HEK293 (cell line): ENCODE measurements around the gene FGB.

Experiments used
- CTCF ChIA-PET: fragments of 350-600 bp; formaldehyde crosslinking; extraction: SDS; loops from one replicate; lab custom pipeline; 2021; ENCODE audit warnings: antibody characterized with exemption; lab: Yijun Ruan, JAX
- POLR2A ChIA-PET: fragments of 300-600 bp; formaldehyde crosslinking; extraction: SDS; loops from one replicate; lab custom pipeline; 2020; ENCODE audit warnings: antibody characterized with exemption, inconsistent platforms; lab: Yijun Ruan, JAX
- H3K27ac ChIP-seq: fragments of 200-500 bp; sonication (Bioruptor generic); 2 replicates; pipeline ENCODE4 v1.5.1; 2014; ENCODE audit warnings: low read depth, low read length, control low read depth, inconsistent platforms; ENCODE audit errors: extremely low read depth
- H3K36me3 ChIP-seq, 2 experiments: fragments of 200-500 bp in 1 of 2; sonication (Bioruptor generic) in 1 of 2; 1 replicate in 1 of 2; 2 replicates in 1 of 2; pipeline ENCODE4 v1.5.1; 2014 to 2017; ENCODE audit warnings: inconsistent platforms in 2 of 2, low read length in 2 of 2; ENCODE audit not compliant: control insufficient read depth in 2 of 2, insufficient read depth in 1 of 2
- H3K4me1 ChIP-seq: fragments of 200-500 bp; sonication (Bioruptor generic); 2 replicates; pipeline ENCODE4 v1.5.1; 2014; ENCODE audit warnings: mild to moderate bottlenecking, low read length, inconsistent platforms; ENCODE audit not compliant: control insufficient read depth, insufficient read depth
- H3K4me3 ChIP-seq: 2 replicates; pipeline ENCODE4 v1.5.1; 2011; ENCODE audit warnings: low read depth, mild to moderate bottlenecking, control low read depth, low read length, moderate library complexity
- H3K9me3 ChIP-seq: fragments of 200-500 bp; sonication (Bioruptor generic); 2 replicates; pipeline ENCODE4 v1.5.1; 2014; ENCODE audit warnings: low read depth, low read length, inconsistent platforms; ENCODE audit not compliant: control insufficient read depth, insufficient read depth
- EGR2 ChIP-seq: fragments of 450-650 bp; formaldehyde crosslinking; IDR thresholded peaks from 2 replicates; pipeline ENCODE4 v1.5.1; 2016; ENCODE audit warnings: low read depth, missing biosample characterization, missing genetic modification characterization
- FEZF1 ChIP-seq: fragments of 450-650 bp; formaldehyde crosslinking; IDR thresholded peaks from 2 replicates; pipeline ENCODE4 v1.5.1; 2016; ENCODE audit warnings: missing biosample characterization, missing genetic modification characterization
- KLF1 ChIP-seq: fragments of 450-650 bp; formaldehyde crosslinking; IDR thresholded peaks from 2 replicates; pipeline ENCODE4 v1.5.1; 2016; ENCODE audit warnings: missing biosample characterization, missing genetic modification characterization
- MEIS1 ChIP-seq: sonication (generic); formaldehyde crosslinking; IDR thresholded peaks from 2 replicates; pipeline ENCODE4 v1.8.1; 2022; ENCODE audit warnings: missing genetic modification reagents, mild to moderate bottlenecking, borderline replicate concordance
- OVOL3 ChIP-seq: fragments of 450-650 bp; formaldehyde crosslinking; IDR thresholded peaks from 2 replicates; pipeline ENCODE4 v1.5.1; 2016; ENCODE audit warnings: missing biosample characterization, missing genetic modification characterization
- SCRT2 ChIP-seq: fragments of 450-650 bp; formaldehyde crosslinking; IDR thresholded peaks from 2 replicates; pipeline ENCODE4 v1.5.1; 2016; ENCODE audit warnings: missing biosample characterization, missing genetic modification characterization
- ZBTB1 ChIP-seq: fragments of 450-650 bp; formaldehyde crosslinking; IDR thresholded peaks from 2 replicates; pipeline ENCODE4 v1.5.1; 2016; ENCODE audit warnings: missing biosample characterization, missing genetic modification characterization
- ZBTB17 ChIP-seq: fragments of 450-650 bp; formaldehyde crosslinking; IDR thresholded peaks from 2 replicates; pipeline ENCODE4 v1.5.1; 2016; ENCODE audit warnings: missing biosample characterization, missing genetic modification characterization
- ZBTB8A ChIP-seq: fragments of 450-650 bp; formaldehyde crosslinking; IDR thresholded peaks from 2 replicates; pipeline ENCODE4 v1.5.1; 2016; ENCODE audit warnings: missing biosample characterization, missing genetic modification characterization
- ZNF157 ChIP-seq: fragments of 450-650 bp; formaldehyde crosslinking; IDR thresholded peaks from 2 replicates; pipeline ENCODE4 v1.5.1; 2016; ENCODE audit warnings: missing biosample characterization, missing genetic modification characterization
- ZNF16 ChIP-seq: fragments of 450-650 bp; formaldehyde crosslinking; IDR thresholded peaks from 2 replicates; pipeline ENCODE4 v1.5.1; 2016; ENCODE audit warnings: low read depth, missing biosample characterization, missing genetic modification characterization
- ZNF23 ChIP-seq: fragments of 450-650 bp; formaldehyde crosslinking; IDR thresholded peaks from 2 replicates; pipeline ENCODE4 v1.5.1; 2016; ENCODE audit warnings: missing biosample characterization, missing genetic modification characterization, borderline replicate concordance
- ZNF239 ChIP-seq: fragments of 450-650 bp; formaldehyde crosslinking; IDR thresholded peaks from 2 replicates; pipeline ENCODE4 v1.5.1; 2016; ENCODE audit warnings: missing biosample characterization, missing genetic modification characterization
- ZNF266 ChIP-seq: fragments of 450-650 bp; formaldehyde crosslinking; IDR thresholded peaks from 2 replicates; pipeline ENCODE4 v1.5.1; 2016; ENCODE audit warnings: missing biosample characterization, missing genetic modification characterization, low read depth
- ZNF302 ChIP-seq: fragments of 450-650 bp; formaldehyde crosslinking; IDR thresholded peaks from 2 replicates; pipeline ENCODE4 v1.5.1; 2016; ENCODE audit warnings: missing biosample characterization, missing genetic modification characterization, low read depth
- ZNF561 ChIP-seq: fragments of 450-650 bp; IDR thresholded peaks from 2 replicates; pipeline ENCODE4 v1.5.1; 2018; ENCODE audit warnings: missing biosample characterization, missing genetic modification characterization, borderline replicate concordance
- ZNF626 ChIP-seq: fragments of 450-650 bp; sonication (Bioruptor Pico); formaldehyde crosslinking; IDR thresholded peaks from 2 replicates; pipeline ENCODE4 v1.5.1; 2018; ENCODE audit warnings: missing biosample characterization, missing genetic modification characterization, inconsistent platforms
- ZNF654 ChIP-seq: fragments of 450-650 bp; formaldehyde crosslinking; IDR thresholded peaks from 2 replicates; pipeline ENCODE4 v1.5.1; 2016; ENCODE audit warnings: low read depth, missing biosample characterization, missing genetic modification characterization
- ZNF792 ChIP-seq: fragments of 450-650 bp; formaldehyde crosslinking; IDR thresholded peaks from 2 replicates; pipeline ENCODE4 v1.5.1; 2016; ENCODE audit warnings: missing biosample characterization, missing genetic modification characterization
- ZXDB ChIP-seq: fragments of 450-650 bp; formaldehyde crosslinking; IDR thresholded peaks from 2 replicates; pipeline ENCODE4 v1.5.1; 2016; ENCODE audit warnings: missing biosample characterization, missing genetic modification characterization
- TF ChIP-seq, protein P1 (sequence below): fragments of 450-650 bp; formaldehyde crosslinking; IDR thresholded peaks from 2 replicates; pipeline ENCODE4 v1.5.1; 2017; ENCODE audit warnings: missing biosample characterization, missing genetic modification characterization
- TF ChIP-seq, protein P2 (sequence below): fragments of 450-650 bp; formaldehyde crosslinking; IDR thresholded peaks from 2 replicates; pipeline ENCODE4 v1.5.1; 2017; ENCODE audit warnings: missing biosample characterization, missing genetic modification characterization
- TF ChIP-seq, protein P3 (sequence below): fragments of 450-650 bp; IDR thresholded peaks from 2 replicates; pipeline ENCODE4 v1.5.1; 2018; ENCODE audit warnings: missing biosample characterization, missing genetic modification characterization

FGB gene

DNA sequence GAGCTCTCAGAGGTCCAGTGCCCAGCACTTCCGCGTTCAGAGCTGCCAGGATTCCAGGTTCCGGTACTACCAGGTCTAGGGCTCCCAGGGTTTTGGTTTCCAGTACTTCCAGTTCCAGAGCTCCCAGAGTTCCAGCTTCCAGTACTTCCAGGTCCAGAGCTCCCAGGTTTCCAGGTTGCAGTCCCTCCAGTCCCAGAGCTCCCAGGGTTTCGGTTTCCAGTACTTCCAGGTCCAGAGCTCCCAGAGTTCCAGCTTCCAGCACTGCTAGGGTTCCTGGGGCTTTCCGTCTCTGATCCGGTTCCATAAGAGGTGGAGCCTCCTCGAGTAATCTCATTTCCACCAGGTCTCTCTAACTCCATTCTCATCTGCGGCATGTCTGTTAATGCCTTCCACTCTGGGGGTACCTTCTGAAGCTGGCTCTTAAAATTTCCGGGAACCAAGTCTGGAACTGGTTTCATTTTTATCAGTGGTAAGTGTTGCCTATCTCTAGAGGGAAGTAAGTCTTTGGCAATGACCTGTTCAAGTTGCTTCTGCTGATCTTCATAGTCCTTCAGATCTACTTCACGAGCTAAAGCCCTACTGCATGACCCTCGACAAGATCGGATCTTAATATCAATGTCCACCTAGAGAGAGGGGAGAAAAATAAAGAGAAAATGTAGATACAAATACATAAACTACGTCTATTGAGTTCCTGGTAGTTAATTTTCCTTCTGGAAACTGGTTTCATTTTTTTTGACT is 23.7 kb downstream of the FGB start:
- Histone ChIP-seq H3K4me1 (no peaks in the 10 kb centered on the region), H3K9me3 (no peaks in the 10 kb centered on the region), H3K27ac (no peak overlapping the region), H3K4me3 (no peak overlapping the region), H3K36me3 (no peaks in the 10 kb centered on the region)
- CTCF ChIA-PET: interaction anchor here (0.5 kb wide), 1 partner anchor 43 kb away, joined by 3 read pairs; no protein-coding TSS in a partner anchor
- no peak for TF ChIP-seq ZNF239 (tag by site-specific recombination)
- no peak for TF ChIP-seq ZNF626 (tag by site-specific recombination)
- POLR2A ChIA-PET: no interaction called here

DNA sequence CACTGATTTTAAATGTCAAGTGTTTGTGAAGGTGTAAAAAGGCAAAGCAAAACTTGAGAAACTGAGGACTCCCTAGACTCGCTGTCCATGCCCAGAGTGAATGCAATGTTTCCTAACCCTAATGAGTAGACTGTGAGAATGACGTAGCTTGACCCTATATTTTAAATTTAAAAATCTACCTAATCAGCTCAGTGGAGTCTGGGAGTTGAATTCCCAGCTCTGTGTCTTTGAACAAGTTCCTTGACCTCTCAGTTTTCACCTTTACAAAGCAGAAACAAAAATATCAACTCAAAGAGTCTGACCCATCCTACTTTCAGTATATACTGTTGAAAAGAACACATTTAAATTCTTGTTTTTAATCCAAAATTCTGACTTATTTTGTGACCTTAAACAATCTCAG is 25.4 kb downstream of the FGB start:
- ChIA-PET POLR2A (no interaction called here), CTCF (no interaction called here)
- TF ChIP-seq ZNF16 (no peak), ZBTB1 (no peak), FEZF1 (tag by site-specific recombination) (no peak), ZNF792 (tag by site-specific recombination) (no peak), ZXDB (tag by site-specific recombination) (no peak), ZNF266 (tag by site-specific recombination) (no peak), ZNF23 (no peak), ZNF302 (tag by site-specific recombination) (no peak), ZNF239 (tag by site-specific recombination) (no peak), ZNF157 (no peak), MEIS1 (CRISPR knock-in tag) (no peak)
- TF ChIP-seq, protein P1, sequence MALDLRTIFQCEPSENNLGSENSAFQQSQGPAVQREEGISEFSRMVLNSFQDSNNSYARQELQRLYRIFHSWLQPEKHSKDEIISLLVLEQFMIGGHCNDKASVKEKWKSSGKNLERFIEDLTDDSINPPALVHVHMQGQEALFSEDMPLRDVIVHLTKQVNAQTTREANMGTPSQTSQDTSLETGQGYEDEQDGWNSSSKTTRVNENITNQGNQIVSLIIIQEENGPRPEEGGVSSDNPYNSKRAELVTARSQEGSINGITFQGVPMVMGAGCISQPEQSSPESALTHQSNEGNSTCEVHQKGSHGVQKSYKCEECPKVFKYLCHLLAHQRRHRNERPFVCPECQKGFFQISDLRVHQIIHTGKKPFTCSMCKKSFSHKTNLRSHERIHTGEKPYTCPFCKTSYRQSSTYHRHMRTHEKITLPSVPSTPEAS: no peak
- TF ChIP-seq, protein P2, sequence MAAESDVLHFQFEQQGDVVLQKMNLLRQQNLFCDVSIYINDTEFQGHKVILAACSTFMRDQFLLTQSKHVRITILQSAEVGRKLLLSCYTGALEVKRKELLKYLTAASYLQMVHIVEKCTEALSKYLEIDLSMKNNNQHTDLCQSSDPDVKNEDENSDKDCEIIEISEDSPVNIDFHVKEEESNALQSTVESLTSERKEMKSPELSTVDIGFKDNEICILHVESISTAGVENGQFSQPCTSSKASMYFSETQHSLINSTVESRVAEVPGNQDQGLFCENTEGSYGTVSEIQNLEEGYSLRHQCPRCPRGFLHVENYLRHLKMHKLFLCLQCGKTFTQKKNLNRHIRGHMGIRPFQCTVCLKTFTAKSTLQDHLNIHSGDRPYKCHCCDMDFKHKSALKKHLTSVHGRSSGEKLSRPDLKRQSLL: no peak
- Histone ChIP-seq H3K27ac (no peak overlapping the region), H3K9me3 (no peaks in the 10 kb centered on the region), H3K36me3 (no peaks in the 10 kb centered on the region), H3K4me3 (no peak overlapping the region), H3K4me1 (no peaks in the 10 kb centered on the region)

DNA sequence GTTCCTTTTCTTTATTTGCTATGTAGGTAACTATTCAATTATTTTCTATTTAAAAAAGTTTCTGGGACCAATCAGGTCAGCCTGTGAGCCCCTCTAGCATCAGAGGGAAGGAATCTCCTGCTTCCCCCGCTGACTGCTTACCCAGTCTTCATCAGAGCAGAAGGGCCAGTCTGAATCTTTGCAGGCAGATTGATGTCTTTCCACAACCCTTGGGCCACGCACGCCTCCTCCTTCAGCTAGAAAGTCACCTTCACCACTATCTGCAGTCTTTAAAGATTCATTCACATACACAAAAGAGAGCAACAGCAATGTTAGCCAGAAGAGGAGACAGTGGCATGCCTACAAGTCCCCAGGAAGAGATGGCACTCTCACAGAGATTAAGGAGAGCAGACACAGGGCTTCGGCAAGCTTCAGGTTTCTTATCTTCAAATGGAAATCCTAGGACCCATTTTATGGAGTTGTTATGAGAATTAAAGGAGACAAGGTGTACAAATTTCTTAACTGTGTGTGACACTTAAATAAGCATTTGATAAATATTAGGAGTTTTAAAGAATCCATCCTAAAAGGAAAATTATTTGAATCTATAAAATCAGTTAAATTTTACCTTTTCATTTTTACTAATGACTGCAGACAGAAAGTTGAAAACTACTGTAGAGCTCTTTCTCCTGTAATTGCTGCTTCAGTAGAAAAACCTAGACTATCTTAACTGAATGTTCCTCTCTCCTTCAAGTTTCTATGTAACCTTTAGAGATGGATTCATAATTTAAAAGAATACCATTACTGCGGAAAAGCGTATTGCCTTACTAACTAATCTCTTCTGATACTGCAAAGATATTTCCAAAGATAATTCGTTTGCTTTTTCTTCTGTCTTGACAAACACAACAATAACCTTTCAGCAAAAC is 26.7 kb downstream of the FGB start:
- Histone ChIP-seq H3K4me1 (no peaks in the 10 kb centered on the region), H3K4me3 (no peak overlapping the region), H3K27ac (no peak overlapping the region), H3K9me3 (no peaks in the 10 kb centered on the region), H3K36me3 (no peaks in the 10 kb centered on the region)
- ChIA-PET CTCF (no interaction called here), POLR2A (no interaction called here)
- TF ChIP-seq KLF1 (tag by site-specific recombination) (no peak), ZBTB17 (tag by site-specific recombination) (no peak), EGR2 (tag by site-specific recombination) (no peak), ZNF561 (no peak), OVOL3 (tag by site-specific recombination) (no peak), ZBTB8A (tag by site-specific recombination) (no peak), ZNF654 (tag by site-specific recombination) (no peak), SCRT2 (no peak)
- TF ChIP-seq, protein P3, sequence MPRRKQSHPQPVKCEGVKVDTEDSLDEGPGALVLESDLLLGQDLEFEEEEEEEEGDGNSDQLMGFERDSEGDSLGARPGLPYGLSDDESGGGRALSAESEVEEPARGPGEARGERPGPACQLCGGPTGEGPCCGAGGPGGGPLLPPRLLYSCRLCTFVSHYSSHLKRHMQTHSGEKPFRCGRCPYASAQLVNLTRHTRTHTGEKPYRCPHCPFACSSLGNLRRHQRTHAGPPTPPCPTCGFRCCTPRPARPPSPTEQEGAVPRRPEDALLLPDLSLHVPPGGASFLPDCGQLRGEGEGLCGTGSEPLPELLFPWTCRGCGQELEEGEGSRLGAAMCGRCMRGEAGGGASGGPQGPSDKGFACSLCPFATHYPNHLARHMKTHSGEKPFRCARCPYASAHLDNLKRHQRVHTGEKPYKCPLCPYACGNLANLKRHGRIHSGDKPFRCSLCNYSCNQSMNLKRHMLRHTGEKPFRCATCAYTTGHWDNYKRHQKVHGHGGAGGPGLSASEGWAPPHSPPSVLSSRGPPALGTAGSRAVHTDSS (tag by site-specific recombination): no peak
